Measurements from ENCODE around the gene DLD.

DLD gene

GRCh38 chr7:107874111-107874510, 16.9 kb upstream of the DLD start:
- no peak overlapping the region for H3K27ac ChIP-seq (ENCODE audit: poor library complexity, severe bottlenecking)
- no peaks in the 10 kb centered on the region for H3K27me3 ChIP-seq (ENCODE audit: insufficient read depth, poor library complexity, severe bottlenecking)
- no peaks in the 10 kb centered on the region for H3K4me1 ChIP-seq (ENCODE audit: insufficient read depth, poor library complexity, severe bottlenecking)
- no peak overlapping the region for H3K4me3 ChIP-seq (ENCODE audit: severe bottlenecking)
- ATAC-seq (ENCODE audit: low read depth) (no peak), DNase-seq (ENCODE audit: low spot score) (no peak)
- H3K9me3 ChIP-seq (ENCODE audit: severe bottlenecking) = no peaks in the 10 kb centered on the region
- no peaks in the 10 kb centered on the region for H3K36me3 ChIP-seq (ENCODE audit: low read depth)
- TF ChIP-seq, protein P1, sequence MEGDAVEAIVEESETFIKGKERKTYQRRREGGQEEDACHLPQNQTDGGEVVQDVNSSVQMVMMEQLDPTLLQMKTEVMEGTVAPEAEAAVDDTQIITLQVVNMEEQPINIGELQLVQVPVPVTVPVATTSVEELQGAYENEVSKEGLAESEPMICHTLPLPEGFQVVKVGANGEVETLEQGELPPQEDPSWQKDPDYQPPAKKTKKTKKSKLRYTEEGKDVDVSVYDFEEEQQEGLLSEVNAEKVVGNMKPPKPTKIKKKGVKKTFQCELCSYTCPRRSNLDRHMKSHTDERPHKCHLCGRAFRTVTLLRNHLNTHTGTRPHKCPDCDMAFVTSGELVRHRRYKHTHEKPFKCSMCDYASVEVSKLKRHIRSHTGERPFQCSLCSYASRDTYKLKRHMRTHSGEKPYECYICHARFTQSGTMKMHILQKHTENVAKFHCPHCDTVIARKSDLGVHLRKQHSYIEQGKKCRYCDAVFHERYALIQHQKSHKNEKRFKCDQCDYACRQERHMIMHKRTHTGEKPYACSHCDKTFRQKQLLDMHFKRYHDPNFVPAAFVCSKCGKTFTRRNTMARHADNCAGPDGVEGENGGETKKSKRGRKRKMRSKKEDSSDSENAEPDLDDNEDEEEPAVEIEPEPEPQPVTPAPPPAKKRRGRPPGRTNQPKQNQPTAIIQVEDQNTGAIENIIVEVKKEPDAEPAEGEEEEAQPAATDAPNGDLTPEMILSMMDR (IDR thresholded peaks at IDR 0.05; ENCODE audit: poor library complexity, severe bottlenecking) = no peak

- H3K36me3 ChIP-seq (ENCODE audit: low read depth) = no peaks in the 10 kb centered on the region
- H3K4me1 ChIP-seq (ENCODE audit: insufficient read depth, poor library complexity, severe bottlenecking) = no peaks in the 10 kb centered on the region
- no peaks in the 10 kb centered on the region for H3K9me3 ChIP-seq (ENCODE audit: severe bottlenecking)
- no peak overlapping the region for H3K4me3 ChIP-seq (ENCODE audit: severe bottlenecking)
- no peaks in the 10 kb centered on the region for H3K27me3 ChIP-seq (ENCODE audit: insufficient read depth, poor library complexity, severe bottlenecking)
- TF ChIP-seq, protein P1 (IDR thresholded peaks at IDR 0.05; ENCODE audit: poor library complexity, severe bottlenecking) = peak; percentile 88
- H3K27ac ChIP-seq (ENCODE audit: poor library complexity, severe bottlenecking) = no peak overlapping the region
- peak; percentile 81 for ATAC-seq (ENCODE audit: low read depth)
- DNase-seq (ENCODE audit: low spot score) = no peak
Observed at GRCh38 chr7:107874605-107875446, 16.2 kb upstream of the DLD start.

DNA sequence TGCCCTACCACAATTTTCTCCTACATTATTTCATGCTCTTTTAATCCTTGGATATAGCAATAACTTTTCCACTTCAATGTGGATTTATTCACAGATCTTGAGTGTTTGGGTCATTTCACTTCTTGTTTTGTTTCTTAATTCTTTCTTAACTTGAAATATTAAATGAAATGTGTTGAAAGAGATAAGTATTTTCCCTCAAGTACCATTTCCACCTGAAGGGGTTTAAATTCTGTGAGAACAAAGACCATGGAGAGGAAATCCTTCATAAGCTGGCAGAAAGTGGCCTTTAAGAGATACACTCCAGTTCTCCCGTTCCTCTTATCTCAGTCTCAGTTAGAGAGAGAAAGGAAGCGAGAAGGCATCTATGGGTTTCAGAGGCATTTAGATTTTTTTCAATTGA, 14.1 kb upstream of the DLD start:
- DNase-seq (ENCODE audit: low spot score) = no peak
- no peak overlapping the region for H3K27ac ChIP-seq (ENCODE audit: poor library complexity, severe bottlenecking)
- ATAC-seq (ENCODE audit: low read depth) = no peak
- no peaks in the 10 kb centered on the region for H3K36me3 ChIP-seq (ENCODE audit: low read depth)
- no peaks in the 10 kb centered on the region for H3K4me1 ChIP-seq (ENCODE audit: insufficient read depth, poor library complexity, severe bottlenecking)
- no peaks in the 10 kb centered on the region for H3K9me3 ChIP-seq (ENCODE audit: severe bottlenecking)
- TF ChIP-seq, protein P1 (IDR thresholded peaks at IDR 0.05; ENCODE audit: poor library complexity, severe bottlenecking) = no peak
- no peaks in the 10 kb centered on the region for H3K27me3 ChIP-seq (ENCODE audit: insufficient read depth, poor library complexity, severe bottlenecking)
- H3K4me3 ChIP-seq (ENCODE audit: severe bottlenecking) = no peak overlapping the region

DNA sequence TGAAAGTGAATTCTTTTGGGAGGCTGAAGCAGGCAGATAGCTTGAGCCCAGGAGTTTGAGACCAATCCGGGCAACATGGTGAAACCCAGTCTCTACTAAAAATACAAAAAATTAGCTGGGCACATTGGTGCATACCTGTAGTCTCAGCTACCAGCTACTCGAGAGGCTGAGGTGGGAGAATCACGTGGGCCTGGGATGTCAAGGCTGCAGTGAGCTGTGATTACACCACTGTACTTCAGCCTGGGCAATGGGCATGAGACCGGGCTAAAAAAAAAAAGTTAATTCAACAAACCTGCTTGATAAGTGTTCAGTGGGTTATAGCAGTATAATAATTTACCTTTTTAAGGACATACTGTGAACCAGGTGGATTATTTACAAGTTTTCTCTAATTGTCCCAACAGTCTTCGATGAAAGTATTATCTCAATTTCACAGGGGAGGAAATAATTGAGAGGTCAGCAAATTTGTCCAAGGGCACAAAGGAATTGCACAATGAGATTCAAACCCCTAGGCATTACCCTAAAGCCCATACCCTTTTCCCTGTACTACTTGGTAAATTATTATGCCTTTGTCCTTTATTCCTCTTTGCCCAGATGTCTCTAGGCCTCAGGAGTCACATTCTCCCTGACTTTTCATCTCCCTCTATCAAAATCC, 13.1 kb upstream of the DLD start:
- Histone ChIP-seq H3K27me3 (ENCODE audit: insufficient read depth, poor library complexity, severe bottlenecking) (no peaks in the 10 kb centered on the region), H3K36me3 (ENCODE audit: low read depth) (no peaks in the 10 kb centered on the region), H3K27ac (ENCODE audit: poor library complexity, severe bottlenecking) (no peak overlapping the region), H3K4me1 (ENCODE audit: insufficient read depth, poor library complexity, severe bottlenecking) (no peaks in the 10 kb centered on the region), H3K4me3 (ENCODE audit: severe bottlenecking) (no peak overlapping the region), H3K9me3 (ENCODE audit: severe bottlenecking) (no peaks in the 10 kb centered on the region)
- DNase-seq (ENCODE audit: low spot score) = no peak
- ATAC-seq (ENCODE audit: low read depth) = no peak
- TF ChIP-seq, protein P1 (IDR thresholded peaks at IDR 0.05; ENCODE audit: poor library complexity, severe bottlenecking) = no peak

GRCh38 chr7:107878636-107879035, 12.3 kb upstream of the DLD start:
- no peaks in the 10 kb centered on the region for H3K4me1 ChIP-seq (ENCODE audit: insufficient read depth, poor library complexity, severe bottlenecking)
- DNase-seq (ENCODE audit: low spot score) (no peak), ATAC-seq (ENCODE audit: low read depth) (no peak)
- H3K36me3 ChIP-seq (ENCODE audit: low read depth) = no peaks in the 10 kb centered on the region
- no peak overlapping the region for H3K4me3 ChIP-seq (ENCODE audit: severe bottlenecking)
- no peak overlapping the region for H3K27ac ChIP-seq (ENCODE audit: poor library complexity, severe bottlenecking)
- TF ChIP-seq, protein P1 (IDR thresholded peaks at IDR 0.05; ENCODE audit: poor library complexity, severe bottlenecking) = no peak
- H3K27me3 ChIP-seq (ENCODE audit: insufficient read depth, poor library complexity, severe bottlenecking) = no peaks in the 10 kb centered on the region
- no peaks in the 10 kb centered on the region for H3K9me3 ChIP-seq (ENCODE audit: severe bottlenecking)
